Measurements from ENCODE around the gene TEKTIP1.

Gene TEKTIP1

DNA sequence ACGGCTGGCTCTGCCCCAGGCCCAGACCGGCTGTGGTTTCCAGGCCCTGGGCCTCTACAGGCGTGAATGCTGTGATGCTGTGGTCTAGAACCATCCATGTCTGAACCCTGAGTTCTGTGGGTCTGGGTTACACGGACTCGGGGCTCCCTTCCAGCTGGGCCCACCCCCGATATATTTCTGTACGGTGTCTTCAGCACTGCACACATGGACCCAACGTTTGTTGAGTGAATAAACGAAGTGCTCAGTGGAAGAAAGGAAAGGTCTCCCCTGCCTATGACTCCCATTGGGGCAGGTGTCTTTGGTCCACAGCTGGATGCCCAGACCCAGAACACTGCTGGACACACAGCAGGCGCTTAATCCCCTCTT lies 6.7 kb downstream of the TEKTIP1 start:
- H3K9ac ChIP-seq = no peak overlapping the region; a peak in 1 of 22 replicates
- TF ChIP-seq Cebpa-rat (IDR thresholded peaks at IDR 0.05) = no peak
- H3K27me3 ChIP-seq = no peaks in the 10 kb centered on the region
- H3K36me3 ChIP-seq = peaks cover 44 to 86% (median 65%) of the 10 kb centered on the region in 11 experiments
- peaks cover 40 to 87% (median 64%) of the 10 kb centered on the region in 11 experiments; a peak in 21 of 22 replicates for H4K20me1 ChIP-seq
- no peak overlapping the region for H3K4me3 ChIP-seq
- H3K9me3 ChIP-seq (replicated peaks in 1 of 11) = no peaks in the 10 kb centered on the region
- peaks cover 0 to 12% (median 0%) of the 10 kb centered on the region in 10 experiments; a peak in 5 of 20 replicates for H3K4me1 ChIP-seq
- no peak overlapping the region for H3K27ac ChIP-seq
- H3K4me2 ChIP-seq = no peak overlapping the region

DNA sequence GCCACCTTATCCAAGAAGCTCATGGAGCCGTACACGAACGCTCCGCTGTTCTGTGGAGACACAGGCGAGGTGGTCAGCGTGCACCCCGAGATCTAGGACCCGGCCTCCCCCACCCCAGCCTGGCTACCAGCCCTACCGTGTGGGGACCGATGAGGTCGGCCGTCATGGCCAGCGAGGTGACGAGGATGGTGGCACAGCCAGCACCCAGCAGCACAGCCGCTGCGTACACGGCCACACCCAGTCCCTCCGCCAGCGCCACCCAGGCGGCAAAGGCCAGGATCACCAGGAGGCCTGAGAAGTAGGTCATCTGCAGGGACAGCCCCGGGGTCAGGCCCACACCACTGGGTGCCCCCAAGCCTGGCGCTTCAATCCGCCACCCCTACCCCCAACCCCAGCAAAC lies 7.1 kb downstream of the TEKTIP1 start:
- Histone ChIP-seq H3K4me2 (no peak overlapping the region), H3K4me1 (peaks cover 0 to 16% (median 3%) of the 10 kb centered on the region in 10 experiments; a peak in 9 of 20 replicates), H3K9me3 (replicated peaks in 1 of 11) (no peaks in the 10 kb centered on the region), H3K27me3 (no peaks in the 10 kb centered on the region), H3K27ac (no peak overlapping the region), H3K4me3 (no peak overlapping the region), H4K20me1 (peaks cover 40 to 92% (median 69%) of the 10 kb centered on the region in 11 experiments; a peak in 21 of 22 replicates), H3K36me3 (peaks cover 49 to 91% (median 70%) of the 10 kb centered on the region in 11 experiments), H3K9ac (no peak overlapping the region)
- no peak for TF ChIP-seq Cebpa-rat (IDR thresholded peaks at IDR 0.05)

- no peak for TF ChIP-seq Cebpa-rat (IDR thresholded peaks at IDR 0.05)
- H3K4me3 ChIP-seq = no peak overlapping the region
- H3K9me3 ChIP-seq (replicated peaks in 1 of 11) = no peaks in the 10 kb centered on the region
- H3K36me3 ChIP-seq = peaks cover 47 to 86% (median 71%) of the 10 kb centered on the region in 11 experiments
- no peak overlapping the region for H3K9ac ChIP-seq
- H4K20me1 ChIP-seq = peaks cover 40 to 97% (median 76%) of the 10 kb centered on the region in 11 experiments; a peak in 21 of 22 replicates
- H3K4me1 ChIP-seq = peaks cover 11 to 27% (median 15%) of the 10 kb centered on the region in 10 experiments
- no peak overlapping the region for H3K27ac ChIP-seq
- no peak overlapping the region for H3K4me2 ChIP-seq
- H3K27me3 ChIP-seq = no peaks in the 10 kb centered on the region
Observed at GRCh38 chr19:3547301-3547731, 8.3 kb downstream of the TEKTIP1 start.

GRCh38 chr19:3547767-3548282 lies 8.9 kb downstream of the TEKTIP1 start:
- H3K27me3 ChIP-seq = no peaks in the 10 kb centered on the region
- no peaks in the 10 kb centered on the region for H3K9me3 ChIP-seq (replicated peaks in 1 of 11)
- H3K27ac ChIP-seq = no peak overlapping the region
- no peak overlapping the region for H3K9ac ChIP-seq
- peaks cover 40 to 97% (median 80%) of the 10 kb centered on the region in 11 experiments; a peak in 21 of 22 replicates for H4K20me1 ChIP-seq
- no peak overlapping the region for H3K4me3 ChIP-seq
- peaks cover 16 to 33% (median 20%) of the 10 kb centered on the region in 10 experiments for H3K4me1 ChIP-seq
- no peak overlapping the region for H3K4me2 ChIP-seq
- peaks cover 42 to 81% (median 69%) of the 10 kb centered on the region in 11 experiments for H3K36me3 ChIP-seq
- no peak for TF ChIP-seq Cebpa-rat (IDR thresholded peaks at IDR 0.05)

DNA sequence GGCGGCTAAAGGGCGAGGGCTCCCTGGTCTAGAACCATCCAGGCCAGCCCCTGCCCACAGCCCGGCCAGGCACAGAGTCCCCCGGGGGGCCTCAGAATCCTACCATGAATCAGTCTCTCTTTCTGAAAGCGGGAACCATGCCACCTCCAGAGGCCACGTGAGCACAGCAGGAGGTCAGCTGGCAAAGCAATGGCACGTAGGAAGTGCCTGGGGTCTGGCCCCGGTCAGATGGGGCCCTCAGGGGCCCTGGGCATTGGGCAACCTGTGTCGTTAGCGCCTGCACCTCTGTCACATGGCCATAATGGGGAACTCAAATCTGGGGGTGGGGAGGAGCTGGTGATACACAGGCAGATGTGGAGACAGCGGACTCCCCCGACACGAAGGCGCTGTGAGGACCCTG lies 9.6 kb downstream of the TEKTIP1 start:
- no peak overlapping the region for H3K27ac ChIP-seq
- peaks cover 24 to 40% (median 28%) of the 10 kb centered on the region in 10 experiments for H3K4me1 ChIP-seq
- H4K20me1 ChIP-seq = peaks cover 40 to 96% (median 79%) of the 10 kb centered on the region in 11 experiments; a peak in 21 of 22 replicates

DNA sequence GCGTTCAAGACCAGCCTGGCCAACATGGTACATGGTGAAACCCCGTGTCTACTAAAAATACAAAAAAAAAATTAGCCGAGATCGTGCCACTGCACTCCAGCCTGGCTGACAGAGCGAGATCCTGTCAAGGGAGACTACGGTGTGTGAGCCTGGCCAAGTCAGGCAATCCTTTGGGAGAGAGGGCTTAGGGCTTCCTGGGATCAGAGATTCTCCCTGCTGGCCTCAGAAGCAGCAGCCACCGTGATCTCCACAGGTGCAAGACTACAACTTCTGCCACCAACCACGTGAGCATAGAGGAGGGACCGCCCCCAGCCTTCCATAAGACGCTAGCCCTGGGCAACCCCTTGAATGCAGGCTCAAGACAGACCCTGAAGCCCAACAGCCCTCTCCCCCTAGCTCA lies 10.8 kb downstream of the TEKTIP1 start:
- Histone ChIP-seq H4K20me1 (peaks cover 29 to 96% (median 72%) of the 10 kb centered on the region in 11 experiments; a peak in 21 of 22 replicates), H3K4me1 (peaks cover 36 to 52% (median 40%) of the 10 kb centered on the region in 10 experiments), H3K4me2 (no peak overlapping the region), H3K27ac (no peak overlapping the region), H3K9ac (peak overlapping the region in 1 of 11 experiments; percentile 21; a peak in 1 of 22 replicates), H3K9me3 (replicated peaks in 1 of 11) (no peaks in the 10 kb centered on the region), H3K4me3 (no peak overlapping the region), H3K36me3 (peaks cover 30 to 61% (median 54%) of the 10 kb centered on the region in 11 experiments), H3K27me3 (no peaks in the 10 kb centered on the region)
- no peak for TF ChIP-seq Cebpa-rat (IDR thresholded peaks at IDR 0.05)

More for the DNA sequence above, 9.6 kb downstream of the TEKTIP1 start:
- no peaks in the 10 kb centered on the region for H3K9me3 ChIP-seq (replicated peaks in 1 of 11)
- peaks cover 38 to 73% (median 64%) of the 10 kb centered on the region in 11 experiments for H3K36me3 ChIP-seq
- peak overlapping the region in 3 of 11 experiments; percentile 8 to 42 (median 20); a peak in 1 of 22 replicates for H3K9ac ChIP-seq
- H3K27me3 ChIP-seq = no peaks in the 10 kb centered on the region
- no peak overlapping the region for H3K4me3 ChIP-seq
- H3K4me2 ChIP-seq = no peak overlapping the region; a peak in 1 of 22 replicates
- TF ChIP-seq Cebpa-rat (IDR thresholded peaks at IDR 0.05) = no peak

DNA sequence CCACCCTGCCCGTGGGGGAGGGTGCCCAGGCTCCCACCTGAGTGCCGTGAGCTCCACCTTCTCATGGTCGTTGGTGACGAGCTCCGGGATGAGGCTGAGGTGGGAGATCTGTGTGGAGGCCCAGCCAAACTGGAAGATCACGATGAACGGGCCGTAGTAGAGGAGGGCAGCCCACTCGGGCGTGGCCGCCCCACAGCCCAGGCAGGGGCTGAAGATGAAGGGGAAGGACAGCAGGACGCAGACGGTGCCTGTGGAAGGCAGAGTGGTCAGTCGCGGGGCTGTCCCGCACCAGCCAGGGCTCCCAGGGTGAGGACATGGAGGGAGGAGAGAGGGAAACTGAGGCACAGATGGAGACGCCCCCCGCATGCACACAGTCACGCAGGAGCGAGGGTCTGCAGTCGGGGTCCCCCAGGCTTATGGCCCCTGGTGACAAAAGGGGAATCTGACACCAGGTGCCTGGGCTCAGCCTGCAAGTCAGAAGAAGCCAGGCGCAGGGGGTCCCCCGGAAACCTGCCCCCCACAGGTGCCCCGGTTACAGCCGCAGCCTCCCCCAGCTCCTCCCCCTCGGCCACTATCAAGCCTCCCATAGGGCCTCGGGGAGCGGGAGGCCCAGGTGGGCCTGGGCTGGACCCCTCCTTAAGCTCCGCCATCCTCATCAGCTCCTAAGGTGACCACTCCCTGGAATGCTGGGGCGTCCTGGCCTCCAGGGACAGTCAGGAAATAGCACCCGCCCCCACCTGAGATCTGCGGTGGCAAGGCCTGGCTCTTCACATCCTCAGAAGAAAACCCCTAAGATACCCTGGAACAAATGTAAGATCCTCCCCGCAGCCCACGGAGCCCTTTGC lies 12.2 kb downstream of the TEKTIP1 start:
- Histone ChIP-seq H3K27me3 (no peaks in the 10 kb centered on the region), H3K27ac (peak overlapping the region in 5 of 11 experiments; percentile 3 to 86 (median 30); a peak in 5 of 22 replicates), H4K20me1 (peaks cover 18 to 96% (median 72%) of the 10 kb centered on the region in 11 experiments; a peak in 21 of 22 replicates), H3K4me1 (peaks cover 49 to 65% (median 54%) of the 10 kb centered on the region in 10 experiments), H3K4me2 (peak overlapping the region in 7 of 11 experiments; percentile 88 to 99 (median 94); a peak in 8 of 22 replicates), H3K36me3 (peaks cover 28 to 50% (median 44%) of the 10 kb centered on the region in 11 experiments), H3K4me3 (no peak overlapping the region), H3K9me3 (replicated peaks in 1 of 11) (no peaks in the 10 kb centered on the region), H3K9ac (peak overlapping the region in 8 of 11 experiments; percentile 6 to 84 (median 36); a peak in 7 of 22 replicates)
- TF ChIP-seq Cebpa-rat (IDR thresholded peaks at IDR 0.05) = no peak

- Histone ChIP-seq H3K9ac (peak overlapping the region in 8 of 11 experiments; percentile 6 to 84 (median 36); a peak in 9 of 22 replicates), H3K4me3 (no peak overlapping the region), H3K4me2 (peak overlapping the region; percentile 74 to 99 (median 94); a peak in 19 of 22 replicates), H3K27me3 (no peaks in the 10 kb centered on the region), H4K20me1 (peaks cover 18 to 96% (median 74%) of the 10 kb centered on the region in 11 experiments; a peak in 21 of 22 replicates), H3K27ac (peak overlapping the region in 5 of 11 experiments; percentile 3 to 86 (median 83); a peak in 6 of 22 replicates), H3K9me3 (replicated peaks in 1 of 11) (no peaks in the 10 kb centered on the region), H3K36me3 (peaks cover 22 to 45% (median 38%) of the 10 kb centered on the region in 11 experiments; a peak in 21 of 22 replicates), H3K4me1 (peaks cover 55 to 67% (median 59%) of the 10 kb centered on the region in 10 experiments)
- no peak for TF ChIP-seq Cebpa-rat (IDR thresholded peaks at IDR 0.05)
Observed at GRCh38 chr19:3551792-3552095, 12.8 kb downstream of the TEKTIP1 start.

All from BLaER1 treated with 17β-estradiol and CSF1 and Interleukin-3, amounts not matched to agents 10 nM and 100 nM (cell line).